HG03045 (cell line): ENCODE data around the gene CEP290.
"Not testable (repeated sequence)": the region's sequence is repeated elsewhere in the genome, so short reads cannot be mapped to it uniquely, and the experiment has no call there.

Experiments used
- ATAC-seq: cut with Tn5 transposase; IDR thresholded peaks from one replicate; pipeline ENCODE4 v1.9.1; 2021; ENCODE audit warnings: mild to moderate bottlenecking, moderate library complexity; ENCODE audit not compliant: unreplicated experiment

The CEP290 gene

DNA sequence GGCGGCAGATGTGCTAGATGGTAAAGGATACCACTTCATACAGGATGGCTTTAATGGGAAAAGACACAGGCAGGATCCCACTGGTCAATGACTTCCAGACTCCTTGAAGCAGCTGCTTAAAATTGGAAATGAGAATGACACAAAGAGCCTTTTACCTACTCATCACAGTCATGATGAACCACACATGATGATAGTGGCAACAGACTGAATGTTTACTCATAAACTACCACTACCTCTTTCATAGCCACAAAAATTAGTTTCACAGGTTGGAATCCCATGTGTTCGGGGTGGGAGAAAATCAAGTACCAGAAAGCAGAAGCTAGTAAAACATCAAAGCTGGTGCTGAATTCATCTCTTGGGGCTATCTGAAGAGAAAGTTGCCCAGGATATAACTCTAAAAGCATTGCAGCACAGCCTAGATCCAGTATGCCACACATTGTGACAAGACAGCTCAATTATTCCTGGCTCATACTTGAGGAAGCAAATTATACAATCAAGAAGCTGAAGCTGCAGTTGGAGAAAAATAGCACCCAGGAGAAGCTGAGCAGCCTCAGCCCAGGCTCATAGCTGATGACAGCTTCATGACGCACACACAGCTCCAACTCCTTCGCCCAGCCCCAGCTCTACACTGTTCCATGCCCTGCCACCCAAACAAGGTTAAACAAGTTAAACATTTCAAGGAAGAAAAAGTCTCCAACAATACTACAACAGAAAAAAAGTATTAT, 83.7 kb downstream of the CEP290 start:
- ATAC-seq = no peak

DNA sequence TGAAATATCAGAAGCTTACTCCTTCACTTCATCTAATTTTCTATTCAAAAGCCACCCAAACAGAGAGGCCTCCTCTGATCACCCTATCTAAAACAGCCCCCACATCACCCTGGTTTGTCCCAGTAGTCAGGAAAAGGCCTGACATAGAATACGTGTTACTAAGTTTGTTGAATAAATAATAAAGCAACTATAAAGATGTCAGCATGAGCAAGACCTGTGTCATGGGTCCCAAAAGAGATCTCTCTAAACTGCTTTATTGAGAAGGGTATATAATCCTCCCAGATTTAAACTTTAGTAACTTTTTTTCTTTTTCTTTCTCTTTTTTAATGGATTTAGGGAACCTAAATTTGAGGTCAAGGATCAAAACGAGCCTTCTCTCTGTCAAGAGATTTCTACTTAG, 85.3 kb downstream of the CEP290 start:
- ATAC-seq = no peak

DNA sequence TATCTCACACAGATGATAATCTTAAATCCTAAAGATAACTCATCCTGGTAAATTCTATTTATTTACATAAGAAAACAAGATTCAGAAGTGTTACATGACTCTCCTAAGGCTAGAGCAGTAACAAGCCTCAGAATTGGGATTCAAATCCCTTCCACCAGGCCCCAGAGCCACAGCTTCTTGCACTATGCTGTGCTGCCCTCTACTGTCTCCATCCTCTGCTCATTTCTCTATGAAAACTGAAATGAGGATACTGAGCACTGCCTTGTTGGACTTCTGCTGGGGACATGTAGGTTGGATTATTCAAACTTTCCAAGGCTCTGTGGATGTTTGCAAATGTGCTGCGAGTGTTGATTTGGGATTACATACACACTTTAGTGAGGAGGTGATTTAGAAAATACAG, 89.2 kb downstream of the CEP290 start:
- ATAC-seq = no peak

DNA sequence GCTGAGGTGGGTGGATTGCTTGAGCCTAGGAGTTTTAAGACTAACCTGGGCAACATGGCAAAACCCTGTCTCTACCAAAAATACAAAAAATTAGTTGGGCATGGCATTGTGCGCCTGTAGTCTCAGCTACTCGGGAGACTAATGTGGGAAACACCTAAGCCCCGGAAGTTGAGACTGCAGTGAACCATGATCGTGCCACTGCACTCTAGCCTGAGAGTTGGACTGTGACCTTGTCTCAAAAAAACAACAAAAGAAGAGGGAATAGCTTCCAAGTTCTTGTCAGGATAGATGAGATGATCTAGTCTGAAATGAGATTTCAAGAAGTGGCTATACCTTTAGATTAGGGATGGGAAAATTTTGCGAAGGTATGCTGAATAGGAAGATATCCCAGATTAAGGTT, 97.9 kb downstream of the CEP290 start:
- ATAC-seq = no peak

DNA sequence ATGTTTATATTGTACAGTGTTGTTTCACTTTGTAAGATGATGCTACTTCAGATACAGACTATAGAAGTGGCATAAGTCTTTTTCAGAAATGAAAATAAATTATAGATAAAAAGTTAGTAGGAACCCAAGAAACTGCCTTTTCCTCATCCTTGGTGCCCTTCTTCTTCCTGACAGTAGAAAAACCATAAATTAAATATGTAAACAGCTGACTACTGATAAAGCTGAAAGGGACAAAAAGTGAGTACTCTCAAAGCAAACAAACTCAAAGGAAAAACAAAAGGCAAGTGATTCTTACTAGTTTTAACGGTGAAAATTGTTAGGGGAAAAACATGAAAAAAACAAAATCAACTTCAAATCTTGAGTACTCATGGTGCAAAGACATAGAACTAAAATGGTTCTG, 104.1 kb downstream of the CEP290 start:
- no peak for ATAC-seq

DNA sequence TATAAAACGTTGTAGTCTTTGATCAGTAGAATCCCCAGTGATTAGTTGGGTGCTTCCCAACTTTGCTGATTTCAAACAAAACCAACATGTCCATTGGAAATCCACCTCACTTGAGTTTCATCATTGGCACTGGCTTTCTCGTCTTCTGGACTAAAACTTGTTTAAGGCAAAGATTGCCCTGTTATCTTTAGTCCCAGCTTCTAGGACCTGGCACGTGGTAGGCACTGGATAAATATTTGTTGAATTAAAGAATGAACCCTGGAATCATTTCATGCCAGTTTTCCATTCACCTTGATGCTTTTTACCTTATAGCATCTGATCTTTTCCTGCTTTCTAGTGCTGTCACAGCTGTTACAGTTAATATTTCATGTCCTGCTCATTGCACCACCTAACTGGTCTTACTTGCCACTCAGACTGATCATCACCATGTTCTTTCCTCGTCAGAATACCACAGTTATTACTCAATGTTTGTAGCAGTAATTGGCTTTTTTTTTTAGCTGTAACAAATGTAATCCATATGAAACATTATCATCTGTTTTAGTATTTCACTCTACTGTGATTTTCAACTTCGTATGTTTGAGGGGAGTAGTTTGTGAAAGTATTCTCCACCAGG, 105.4 kb downstream of the CEP290 start:
- ATAC-seq = no peak

DNA sequence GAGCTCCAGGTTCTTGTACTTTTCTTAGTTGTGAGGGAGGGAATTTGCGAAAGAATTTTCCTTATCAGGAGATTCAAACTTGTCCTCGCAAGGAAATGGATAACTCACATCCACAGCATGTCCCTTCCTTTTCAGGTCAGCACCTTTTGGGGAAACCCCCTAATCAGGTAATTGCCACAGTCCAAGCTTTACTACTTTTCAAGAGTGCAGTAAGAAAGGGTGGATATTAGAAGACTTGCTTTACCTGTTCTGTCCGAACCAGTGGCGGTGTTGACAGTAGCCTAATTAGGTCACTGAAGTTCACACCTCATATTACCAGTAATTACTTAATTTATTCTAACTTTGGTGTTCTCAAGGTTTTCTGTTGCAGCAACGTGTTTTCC, 106.0 kb downstream of the CEP290 start:
- ATAC-seq = peak; percentile 25

DNA sequence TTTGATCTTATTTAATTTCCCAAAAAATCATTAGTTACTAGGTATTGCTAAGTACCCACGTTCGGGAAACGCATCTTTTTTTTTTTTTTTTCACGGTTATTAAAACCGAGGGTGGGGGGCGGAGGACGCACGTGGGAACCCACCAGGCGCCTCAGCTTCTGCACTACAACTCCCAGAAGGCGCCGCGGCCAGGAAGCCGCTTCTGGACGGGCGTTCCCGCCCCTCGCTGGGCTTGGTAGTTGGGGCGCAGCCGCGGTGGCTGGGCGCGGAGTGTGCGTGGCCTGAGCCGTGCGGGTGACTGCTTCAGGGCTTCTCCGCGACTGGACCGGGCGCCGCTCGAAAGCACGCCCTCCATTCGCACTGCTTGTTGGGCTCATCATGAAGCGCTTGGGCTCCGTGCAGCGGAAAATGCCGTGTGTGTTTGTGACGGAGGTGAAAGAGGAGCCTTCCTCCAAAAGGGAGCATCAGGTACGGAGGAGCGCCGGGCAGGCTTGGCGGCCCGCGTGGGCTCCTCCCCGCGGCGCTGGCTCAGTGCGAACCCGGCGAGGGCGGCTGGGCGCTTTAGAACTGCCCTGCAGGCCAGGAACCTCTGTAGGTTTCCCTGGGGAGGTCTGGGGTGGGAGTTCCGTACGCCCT, 106.5 kb downstream of the CEP290 start:
- peak; percentile 100 for ATAC-seq

DNA sequence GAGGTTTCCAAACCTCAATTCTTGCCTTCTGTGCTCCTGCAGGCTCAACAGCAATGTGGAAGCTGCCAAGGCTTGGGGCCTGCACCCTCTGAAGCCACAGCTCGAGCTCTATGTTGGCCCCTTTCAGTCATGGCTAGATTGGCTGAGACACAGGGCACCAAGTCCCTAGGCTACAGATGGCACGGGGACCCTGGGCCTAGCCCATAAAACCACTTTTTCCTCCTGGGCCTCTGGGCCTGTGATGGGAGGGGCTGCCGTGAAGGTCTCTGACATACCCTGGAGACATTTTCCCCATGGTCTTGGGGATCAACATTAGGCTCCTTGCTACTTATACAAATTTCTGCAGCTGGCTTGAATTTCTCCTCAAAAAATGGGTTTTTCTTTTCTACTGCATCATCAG, 110.7 kb downstream of the CEP290 start:
- not testable (repeated sequence) for ATAC-seq

DNA sequence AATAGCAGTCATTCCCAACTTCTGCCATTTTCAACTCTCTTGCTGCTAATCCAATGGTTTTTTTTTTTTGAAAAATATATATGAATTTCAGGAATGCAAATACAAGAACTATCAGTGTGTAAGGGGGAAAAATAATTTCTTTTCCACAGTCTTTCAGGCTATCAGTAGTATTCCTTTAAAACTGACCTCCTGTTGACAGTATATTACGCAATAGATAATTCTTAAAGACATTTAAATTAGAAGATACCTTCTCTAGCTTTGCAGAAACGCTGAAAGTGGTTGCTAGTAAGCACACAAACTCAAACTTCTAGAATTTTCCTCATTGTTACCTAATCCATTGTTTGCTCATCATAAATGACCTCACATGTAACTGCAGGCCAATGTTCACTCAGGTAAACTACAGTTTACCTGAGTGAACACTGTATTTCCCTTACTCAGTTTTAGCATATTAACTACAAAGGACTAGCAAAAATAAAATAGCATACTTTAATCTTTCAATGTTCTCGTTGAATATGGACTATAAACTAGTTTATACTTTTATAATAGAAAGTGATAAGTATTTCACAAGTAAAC, 112.7 kb downstream of the CEP290 start, which contains the start of gene C12orf50:
TSS of gene C12orf50 (minus strand) at position 309 of the 573 bp plus-strand sequence. CDS start 2,439 bp downstream, outside the sequence.
- ATAC-seq = no peak

DNA sequence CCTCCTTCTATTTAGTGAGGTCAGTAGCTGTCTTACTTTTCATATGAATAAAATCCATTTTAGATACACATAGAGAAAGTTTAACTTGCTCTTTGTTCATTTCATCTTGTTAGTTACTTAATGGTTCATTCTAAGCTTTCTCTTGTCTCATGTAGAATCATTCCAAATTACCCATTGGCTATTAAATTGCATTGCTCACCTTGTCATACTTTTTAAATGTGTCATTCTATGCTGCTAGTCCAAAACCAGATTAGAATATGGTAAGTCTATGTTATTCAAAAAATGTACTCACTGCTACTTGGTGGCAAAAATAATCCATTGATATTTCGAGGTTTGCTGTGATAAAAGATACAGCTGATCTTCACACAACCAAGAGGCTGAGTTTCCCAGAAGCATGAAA, 115.7 kb downstream of the CEP290 start:
- no peak for ATAC-seq

DNA sequence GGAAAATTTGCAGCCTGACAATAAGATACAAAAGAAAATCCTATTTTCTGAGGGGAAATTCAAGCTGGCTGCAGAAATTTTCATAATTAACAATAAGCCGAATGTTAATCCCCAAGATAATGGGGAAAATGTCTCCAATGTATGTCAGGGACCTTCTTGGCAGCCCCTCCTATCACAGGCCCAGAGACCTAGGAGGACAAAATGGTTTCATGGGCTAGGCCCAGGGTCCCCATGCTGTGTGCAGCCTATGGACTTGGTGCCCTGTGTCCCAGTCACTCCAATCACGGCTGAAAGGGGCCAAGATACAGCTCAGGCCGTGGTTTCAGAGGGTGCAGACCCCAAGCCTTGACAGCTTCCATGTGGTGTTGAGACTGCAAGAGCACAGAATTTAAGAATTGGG, 123.9 kb downstream of the CEP290 start:
- no peak for ATAC-seq

DNA sequence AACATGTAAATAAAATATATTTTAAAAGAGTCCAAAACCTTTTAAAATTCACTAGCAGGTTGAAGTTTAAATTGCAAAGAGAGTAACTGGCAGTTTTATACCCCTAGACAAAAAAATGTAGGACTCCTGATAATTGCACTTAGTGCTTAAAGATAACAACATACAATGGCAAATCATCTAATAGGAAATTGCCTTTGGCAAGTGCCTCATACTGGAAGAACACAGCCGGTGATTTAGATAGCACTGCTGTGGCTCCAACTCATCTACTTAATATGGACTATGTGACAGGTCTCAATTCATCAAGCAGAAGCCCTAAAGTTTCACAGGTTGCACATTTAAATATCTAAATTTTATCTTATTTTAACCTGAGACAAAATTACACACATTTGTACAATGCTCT, 126.1 kb downstream of the CEP290 start:
- no peak for ATAC-seq

DNA sequence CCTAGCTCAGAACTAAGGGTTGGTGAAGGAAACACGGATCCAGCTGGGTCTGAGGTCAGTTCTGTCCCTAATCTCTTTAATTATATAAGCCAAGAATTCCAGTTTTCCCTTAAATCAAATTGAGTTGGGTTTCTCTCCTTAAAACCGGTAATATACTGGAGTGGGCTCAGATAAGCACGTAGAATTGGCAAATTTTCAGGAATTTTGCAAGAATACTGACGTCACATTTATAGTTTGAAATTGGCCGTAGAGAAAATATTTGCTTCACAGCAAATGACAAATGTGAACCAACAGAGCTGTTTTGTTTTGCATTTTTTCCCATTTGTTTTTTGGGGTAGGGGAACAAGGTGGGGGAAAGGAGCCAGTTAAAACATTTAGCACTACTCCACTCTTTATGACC, 130.1 kb downstream of the CEP290 start:
- ATAC-seq = no peak

DNA sequence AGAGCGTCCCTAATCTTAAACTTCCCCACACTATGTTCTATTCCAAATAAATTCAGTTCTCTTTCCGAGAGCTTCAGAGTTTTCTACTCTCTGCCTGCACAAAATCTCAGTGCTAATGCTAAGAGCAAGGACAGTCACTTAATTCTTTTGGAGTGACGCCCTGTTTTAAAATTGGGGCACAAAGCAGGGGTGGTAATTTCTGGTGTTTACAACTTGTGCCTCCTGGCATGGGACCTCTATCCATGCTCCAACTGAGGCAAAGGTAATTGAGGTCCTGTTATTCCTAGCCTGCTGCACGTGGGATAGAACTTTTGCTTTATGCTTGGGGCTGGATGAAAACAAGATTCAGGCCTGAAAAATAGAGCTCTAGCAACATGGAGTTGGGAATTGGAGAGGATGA, 135.5 kb downstream of the CEP290 start:
- no peak for ATAC-seq

DNA sequence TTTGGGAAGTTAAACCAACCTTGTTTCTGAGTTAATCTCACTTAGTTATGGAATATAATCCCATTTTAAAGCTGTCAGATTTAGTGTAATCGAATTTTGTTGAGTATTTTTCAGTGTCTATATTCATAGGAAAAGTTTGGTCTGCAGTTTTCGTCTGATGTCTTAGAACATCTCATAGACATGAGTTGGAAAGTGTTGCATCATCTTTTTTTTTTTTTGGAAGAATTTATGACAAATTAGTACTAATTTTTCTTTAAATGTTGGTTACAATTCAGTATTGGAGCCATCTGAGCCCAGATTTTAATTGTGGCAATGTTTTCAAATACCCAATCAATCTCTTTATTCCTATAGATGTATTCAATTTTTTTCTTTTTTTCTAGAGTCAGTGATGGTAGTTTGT, 140.6 kb downstream of the CEP290 start:
- ATAC-seq = no peak
